RPMI8226 (cell line): Measurements from ENCODE around the gene ZNF865.
A peak's percentile ranks its signal among the peaks of the same experiment; 100 is the strongest.
"Not testable (repeated sequence)": the region's sequence is repeated elsewhere in the genome, so short reads cannot be mapped to it uniquely, and the experiment has no call there.

Experiments used
- DNase-seq: peaks from one replicate; pipeline ENCODE4 v3.0.0-alpha.2; 2015

The ZNF865 gene

GRCh38 chr19:55605637-55606470, at the start of gene ZNF865:
ZNF865 (plus strand) TSS chr19:55605647; CDS start chr19:55613619, 7,972 bp downstream.
- DNase-seq, result peak; percentile 82

DNA sequence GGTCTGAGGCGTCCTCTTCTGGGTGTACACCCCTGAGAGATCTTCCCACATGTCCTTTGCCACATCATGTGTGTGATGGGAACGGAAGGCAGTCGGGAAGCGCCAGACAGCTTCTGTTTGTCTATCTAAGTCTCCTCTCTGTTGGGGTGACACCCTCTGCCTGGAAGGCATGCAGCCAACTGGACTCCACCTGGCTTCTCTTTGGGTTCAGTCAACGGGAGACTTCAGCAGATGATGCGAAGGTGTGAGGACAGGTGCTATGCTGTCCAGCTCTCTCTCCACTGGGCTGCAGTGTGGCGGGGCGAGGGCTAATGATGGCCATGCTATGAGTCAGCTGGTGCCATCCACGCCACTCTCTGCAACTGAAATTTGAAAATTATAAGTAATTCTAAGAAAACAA, 45.8 kb upstream of the ZNF865 start:
- no peak for DNase-seq

GRCh38 chr19:55563261-55563690, 42.2 kb upstream of the ZNF865 start:
- DNase-seq, result no peak

- no peak for DNase-seq
Observed at GRCh38 chr19:55566823-55567222, 38.6 kb upstream of the ZNF865 start.

DNA sequence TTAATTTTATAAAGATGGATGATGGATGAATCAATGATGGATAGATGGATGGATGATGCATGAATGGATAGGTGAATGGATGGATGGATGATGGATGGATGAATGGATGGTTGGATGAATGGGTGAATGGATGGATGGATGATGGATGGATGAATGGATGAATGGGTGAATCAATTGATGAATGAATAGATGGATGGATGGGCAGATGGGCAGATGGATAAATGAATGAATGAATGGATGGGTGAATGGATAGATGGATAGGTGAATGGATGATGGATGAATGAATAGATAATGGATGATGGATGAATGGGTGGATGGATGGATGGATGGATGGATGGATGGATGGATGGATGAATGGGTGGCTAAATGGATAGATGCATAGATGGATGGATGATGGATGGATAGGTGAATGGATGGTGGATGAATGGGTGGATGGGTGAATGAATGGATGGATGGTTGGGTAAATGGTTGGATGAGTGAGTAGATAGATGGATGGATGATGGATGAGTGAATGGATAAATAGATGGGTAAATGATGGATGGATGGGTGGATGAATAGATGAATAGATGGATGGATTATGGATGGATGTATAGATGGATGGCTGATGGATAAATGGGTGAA, 37.6 kb upstream of the ZNF865 start:
- no peak for DNase-seq

DNA sequence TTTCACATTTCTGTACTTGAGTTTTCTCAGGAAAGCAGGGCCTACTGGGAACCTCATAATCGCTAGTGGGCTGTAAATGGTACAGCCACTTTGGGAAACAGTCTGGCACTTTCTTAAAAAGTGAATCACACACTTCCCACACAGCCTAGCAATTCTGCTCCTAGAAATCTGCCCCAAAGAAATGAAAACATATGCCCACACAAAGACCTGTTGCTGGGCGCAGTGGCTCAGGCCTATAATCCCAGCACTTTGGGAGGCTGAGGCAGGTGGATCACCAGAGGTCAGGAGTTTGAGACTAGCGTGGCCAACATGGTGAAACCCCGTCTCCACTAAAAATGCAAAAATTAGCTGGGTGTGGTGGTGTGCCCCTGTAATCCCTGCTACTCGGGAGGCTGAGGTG, 36.0 kb upstream of the ZNF865 start:
- not testable (repeated sequence) for DNase-seq

DNA sequence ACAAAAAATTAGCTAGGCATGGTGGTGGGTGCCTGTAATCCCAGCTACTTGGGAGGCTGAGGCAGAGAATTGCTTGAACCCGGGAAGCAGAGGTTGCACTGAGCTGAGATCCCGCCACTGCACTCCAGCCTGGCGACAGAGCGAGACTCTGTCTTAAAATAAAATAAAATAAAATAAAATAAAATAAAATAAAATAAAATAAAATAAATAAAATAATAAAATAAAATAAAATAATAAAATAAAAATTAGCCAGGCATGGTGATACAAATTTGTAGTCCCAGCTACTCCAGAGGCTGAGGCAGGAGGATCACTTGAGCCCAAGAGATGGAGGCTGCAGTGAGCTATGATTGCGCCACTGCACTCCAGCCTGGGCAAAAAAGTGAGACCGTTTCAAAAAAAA, 31.5 kb upstream of the ZNF865 start:
- not testable (repeated sequence) for DNase-seq

DNA sequence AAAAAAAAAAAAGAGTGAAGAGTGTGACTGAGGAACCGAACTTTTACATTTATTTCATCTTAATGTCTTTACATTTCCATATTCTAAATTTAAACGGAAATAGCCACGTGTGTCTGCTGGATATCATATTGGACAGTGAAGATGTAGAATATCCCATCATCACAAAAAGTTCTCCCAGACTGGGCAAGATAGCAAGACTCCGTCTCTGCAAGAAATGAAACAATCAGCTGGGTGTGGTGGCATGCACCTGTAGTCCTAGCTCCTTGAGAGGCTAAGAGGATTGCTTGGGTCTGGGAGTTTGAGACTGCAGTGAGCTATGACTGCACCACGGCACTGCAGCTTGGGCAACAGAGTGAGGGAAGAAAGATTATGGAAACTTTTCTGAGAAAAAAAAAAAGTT, 28.7 kb upstream of the ZNF865 start:
- DNase-seq, result no peak

GRCh38 chr19:55578031-55578760, 27.3 kb upstream of the ZNF865 start:
- no peak for DNase-seq

DNA sequence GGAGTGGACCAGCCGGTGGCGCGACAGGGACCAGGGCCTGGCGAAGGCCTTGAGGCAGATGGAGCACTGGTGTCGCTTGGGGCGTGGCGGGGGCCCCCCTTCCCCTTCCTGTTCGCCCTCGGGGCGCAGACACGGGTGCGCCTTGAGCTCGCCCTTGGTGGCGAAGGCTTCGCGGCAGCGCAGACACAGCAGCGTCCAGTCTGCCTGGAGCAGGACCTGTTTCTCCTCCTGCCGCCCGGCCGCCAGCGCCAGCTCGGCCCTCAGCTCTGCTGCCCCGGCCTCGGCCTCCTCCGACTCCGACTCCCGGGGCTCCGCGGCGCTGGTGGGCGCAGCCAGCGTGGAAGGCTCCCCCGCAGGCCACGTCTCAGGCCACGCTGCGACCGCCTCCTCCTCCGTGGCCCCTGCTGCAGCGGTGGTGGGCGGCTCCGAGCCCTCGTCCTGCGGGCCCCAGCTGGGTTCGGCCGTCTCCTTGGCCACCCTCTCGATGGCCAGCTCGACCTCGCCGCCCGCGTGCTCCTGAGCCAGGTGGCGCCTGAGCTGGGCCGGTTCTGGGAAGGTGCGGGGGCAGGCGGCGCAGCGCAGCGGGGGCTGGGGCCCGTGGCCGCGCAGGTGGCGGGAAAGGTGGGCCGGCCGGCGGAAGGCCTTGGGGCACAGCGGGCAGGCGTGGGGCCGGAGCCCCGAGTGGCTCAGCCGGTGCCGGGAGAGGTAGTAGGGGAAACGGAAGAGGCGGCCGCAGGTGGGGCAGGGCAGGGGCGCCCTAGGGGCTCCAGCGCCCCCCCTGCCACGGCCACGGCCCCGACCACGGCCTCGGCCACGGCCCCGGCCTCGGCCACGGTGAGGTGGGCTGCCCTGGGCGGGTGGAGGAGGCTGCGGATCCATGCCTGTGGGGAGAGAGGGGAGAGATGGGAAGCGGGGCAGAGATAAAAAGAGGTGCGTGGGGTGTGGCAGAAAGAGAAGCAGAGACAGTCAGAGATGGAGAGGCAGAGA, 26.4 kb upstream of the ZNF865 start:
- no peak for DNase-seq

GRCh38 chr19:55579766-55580621, 25.5 kb upstream of the ZNF865 start:
- peak; percentile 30 for DNase-seq

- peak; percentile 91 for DNase-seq
Observed at GRCh38 chr19:55580628-55581144, 24.8 kb upstream of the ZNF865 start, which contains the start of gene ZNF579. ZNF579 (minus strand) TSS chr19:55580848; CDS start chr19:55579639, 1,209 bp downstream.

- DNase-seq, result no peak
Observed at GRCh38 chr19:55581145-55581822, 24.2 kb upstream of the ZNF865 start.

DNA sequence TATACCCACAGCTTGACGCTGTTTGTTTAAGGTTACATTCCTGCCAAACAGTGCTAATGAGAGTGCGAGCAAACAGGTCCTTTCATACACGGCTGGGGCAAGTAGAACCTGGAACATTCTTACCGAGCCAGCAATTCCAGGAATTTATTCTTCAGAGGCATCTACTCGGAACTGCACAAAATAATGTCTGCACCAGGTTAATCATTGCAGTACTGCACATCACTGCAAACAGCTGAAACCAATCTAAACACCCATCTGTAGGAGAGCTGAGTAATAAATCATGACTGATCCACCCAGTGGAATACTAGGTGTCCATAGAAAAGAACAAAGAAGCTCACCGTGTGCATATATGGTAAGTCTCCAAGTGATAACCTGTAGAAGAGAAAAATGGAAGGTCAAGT, 23.6 kb upstream of the ZNF865 start:
- DNase-seq, result no peak

DNA sequence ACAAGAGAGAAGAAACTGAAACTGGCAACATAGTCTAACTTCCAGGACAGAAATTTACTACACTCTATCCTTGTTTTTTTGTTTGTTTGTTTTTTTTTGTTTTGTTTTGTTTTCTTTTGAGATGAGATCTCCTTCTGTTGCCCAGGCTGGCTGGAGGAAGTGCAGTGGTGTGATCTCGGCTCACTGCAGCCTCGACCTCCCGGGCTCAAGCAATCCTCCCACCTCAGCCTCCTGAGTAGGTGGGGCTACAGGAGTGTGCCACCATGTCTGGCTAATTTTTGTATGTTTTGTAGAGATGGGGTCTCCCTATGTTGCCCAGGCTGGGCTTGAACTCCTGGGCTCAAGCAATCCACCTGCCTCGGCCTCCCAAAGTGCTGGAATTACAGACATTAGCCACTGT, 23.2 kb upstream of the ZNF865 start:
- not testable (repeated sequence) for DNase-seq

DNA sequence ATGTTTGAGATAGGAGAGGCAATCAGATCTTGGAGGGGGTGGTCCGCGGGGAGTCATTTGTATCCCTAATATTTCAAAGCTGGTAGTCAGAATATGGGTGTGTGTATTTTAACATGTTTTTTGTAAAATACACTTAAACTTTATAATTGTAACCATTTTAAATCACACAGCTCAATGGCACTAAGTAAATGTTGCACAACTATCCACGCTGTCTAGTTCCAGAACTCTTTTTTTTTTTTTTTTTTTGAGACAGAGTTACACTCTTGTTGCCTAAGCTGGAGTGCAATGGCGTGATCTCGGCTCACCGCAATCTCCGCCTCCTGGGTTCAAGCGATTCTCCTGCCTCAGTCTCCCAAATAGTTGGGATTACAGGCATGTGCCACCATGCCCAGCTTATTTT, 21.6 kb upstream of the ZNF865 start:
- DNase-seq, result not testable (repeated sequence)

DNA sequence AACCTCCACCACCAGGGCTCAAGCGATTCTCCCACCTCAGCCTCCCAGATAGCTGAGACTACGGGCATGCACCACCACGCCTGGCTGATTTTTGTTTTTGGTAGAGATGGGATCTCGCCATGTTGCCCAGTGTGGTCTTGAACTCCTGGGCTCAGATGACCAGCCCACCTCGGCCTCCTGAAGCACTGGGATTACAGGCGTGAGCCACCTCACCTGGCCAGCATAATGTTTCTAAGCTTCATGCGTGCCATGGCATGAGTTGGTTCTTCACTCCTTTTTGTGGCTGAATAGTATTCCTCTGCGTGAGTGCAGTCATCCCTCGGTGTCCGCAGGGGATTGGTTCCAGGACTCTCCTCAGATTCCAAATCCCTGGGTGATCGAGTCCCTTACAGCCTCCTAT, 20.6 kb upstream of the ZNF865 start:
- DNase-seq, result no peak

GRCh38 chr19:55585658-55586339, 19.6 kb upstream of the ZNF865 start:
- peak; percentile 38 for DNase-seq

DNA sequence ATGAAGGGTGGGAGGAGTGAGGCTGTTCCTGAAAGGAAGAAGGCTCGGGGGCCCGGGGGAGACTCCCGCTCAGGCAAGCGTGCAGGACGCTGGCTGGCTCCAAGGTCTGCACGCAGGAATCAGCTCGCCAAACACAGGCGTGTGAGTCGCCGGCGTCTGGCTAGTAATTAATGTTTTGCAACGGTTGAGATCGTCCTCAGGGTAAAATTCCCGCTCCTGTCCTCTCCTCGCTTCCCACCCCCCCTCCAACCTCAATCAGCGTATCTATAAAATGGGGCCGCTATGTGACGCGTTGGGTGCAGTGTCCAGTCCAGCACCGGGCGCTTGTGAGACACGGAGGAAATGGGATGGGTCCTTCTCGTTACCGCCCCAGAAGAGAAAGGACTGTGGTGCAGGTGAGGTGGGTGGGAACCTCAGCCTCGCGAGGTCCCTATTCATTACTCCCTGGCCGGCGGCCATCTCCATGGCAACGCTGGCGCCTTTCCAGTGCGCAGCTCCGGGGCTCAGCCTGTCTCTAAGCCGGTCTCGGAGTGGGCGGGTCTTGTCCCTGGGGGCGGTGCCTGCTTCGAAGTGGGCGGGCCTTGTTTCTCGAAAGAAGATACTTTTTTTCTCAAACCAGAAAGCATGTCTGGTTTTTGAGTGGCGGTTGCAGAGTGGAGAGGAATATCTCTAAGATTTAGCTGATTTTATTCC, 18.3 kb upstream of the ZNF865 start:
- DNase-seq, result peak; percentile 98
